ENCODE measurements around the gene AGT.
"Not testable (repeated sequence)": the region's sequence is repeated elsewhere in the genome, so short reads cannot be mapped to it uniquely, and the experiment has no call there.

The AGT gene

GRCh38 chr1:230706887-230707731, 6.8 kb downstream of the AGT start:
- DNase-seq = no peak

- no peak for DNase-seq
Measured at GRCh38 chr1:230706020-230706699, 7.8 kb downstream of the AGT start.

- DNase-seq = no peak
Measured at GRCh38 chr1:230705289-230706019, 8.5 kb downstream of the AGT start.

- DNase-seq = no peak
Measured at GRCh38 chr1:230704830-230705229, 9.1 kb downstream of the AGT start.

GRCh38 chr1:230703679-230704385, 10.1 kb downstream of the AGT start:
- DNase-seq = no peak

GRCh38 chr1:230702934-230703678, 10.8 kb downstream of the AGT start:
- DNase-seq = no peak

GRCh38 chr1:230701895-230702768, 11.8 kb downstream of the AGT start:
- DNase-seq = no peak

- DNase-seq = no peak
Measured at GRCh38 chr1:230701434-230701833, 12.5 kb downstream of the AGT start.

GRCh38 chr1:230700132-230700531, 13.8 kb downstream of the AGT start:
- DNase-seq = no peak

GRCh38 chr1:230699716-230700115, 14.2 kb downstream of the AGT start:
- no peak for DNase-seq

- DNase-seq = not testable (repeated sequence)
Measured at GRCh38 chr1:230698964-230699363, 15.0 kb downstream of the AGT start.

GRCh38 chr1:230698130-230698529, 15.8 kb downstream of the AGT start:
- DNase-seq = no peak

GRCh38 chr1:230696722-230697437, 17.0 kb downstream of the AGT start:
- no peak for DNase-seq

GRCh38 chr1:230696218-230696617, 17.7 kb downstream of the AGT start:
- no peak for DNase-seq

- DNase-seq = no peak
Measured at GRCh38 chr1:230694991-230695390, 18.9 kb downstream of the AGT start.

- DNase-seq = no peak
Measured at GRCh38 chr1:230694464-230694863, 19.5 kb downstream of the AGT start.

- no peak for DNase-seq
Measured at GRCh38 chr1:230693777-230694176, 20.1 kb downstream of the AGT start.

GRCh38 chr1:230693221-230693620, 20.7 kb downstream of the AGT start:
- no peak for DNase-seq

GRCh38 chr1:230691615-230692014, 22.3 kb downstream of the AGT start:
- DNase-seq = no peak

GRCh38 chr1:230690101-230690500, 23.8 kb downstream of the AGT start:
- no peak for DNase-seq

Data from activated gamma-delta T cell (primary cell).